Gastroesophageal sphincter (tissue), 4 donors: ENCODE measurements around the gene IDS. TPM values are rescaled to one million over a fixed set of nuclear protein-coding genes. Genes with fewer than 3 reads are reported as not detected.

Experiments
- ATAC-seq: fragments of 150-250 bp; one replicate; pipeline ENCODE4 v1.9.1; 2016; ENCODE audit warnings: mild to moderate bottlenecking, moderate library complexity
- H3K27ac ChIP-seq, 4 donors: fragments of 200-600 bp; sonication (generic) in 3 of 4; 1 replicate in 3 of 4; 2 replicates in 1 of 4; pipeline ENCODE4 v1.5.1; 2016 to 2019
- H3K27me3 ChIP-seq: fragments of 200-600 bp; sonication (generic); one replicate; pipeline ENCODE4 v1.5.1; 2019
- H3K36me3 ChIP-seq, 2 donors: fragments of 200-600 bp; sonication (generic); one replicate each; pipeline ENCODE4 v1.5.1; 2019; ENCODE audit warnings: control low read depth in 1 of 2
- H3K4me1 ChIP-seq, 3 donors: fragments of 200-600 bp; sonication (generic); 1 replicate in 2 of 3; 2 replicates in 1 of 3; pipeline ENCODE4 v1.5.1; 2016 to 2019; ENCODE audit warnings: control low read depth in 2 of 3
- H3K4me3 ChIP-seq, 2 donors: fragments of 200-600 bp; sonication (generic); one replicate each; pipeline ENCODE4 v1.5.1; 2019; ENCODE audit warnings: mild to moderate bottlenecking in 1 of 2, moderate library complexity in 1 of 2
- H3K9me3 ChIP-seq, 3 donors: fragments of 200-600 bp; sonication (generic); one replicate each; pipeline ENCODE4 v1.5.1; 2017 to 2019; ENCODE audit warnings: control low read depth in 2 of 3
- EP300 ChIP-seq: sonication (generic); formaldehyde crosslinking; IDR thresholded peaks from one replicate; pipeline ENCODE4 v1.6.1; 2017; ENCODE audit warnings: antibody characterized with exemption, mild to moderate bottlenecking
- POLR2A ChIP-seq, 2 donors: fragments of 450-650 bp; IDR thresholded peaks; one replicate each; pipeline ENCODE4 v1.6.1; 2017; ENCODE audit warnings: antibody characterized with exemption in 2 of 2, mild to moderate bottlenecking in 2 of 2, moderate library complexity in 1 of 2
- POLR2AphosphoS5 ChIP-seq: sonication (generic); formaldehyde crosslinking; IDR thresholded peaks from one replicate; pipeline ENCODE4 v1.6.1; 2017; ENCODE audit warnings: antibody characterized with exemption
- WGBS, 2 donors: methylation state at CpG; one replicate each; pipeline ENCODE4 v1.1.5; 2018; ENCODE audit warnings: low coverage in 1 of 2; 5-methylcytosine and 5-hydroxymethylcytosine counted together
- total RNA-seq, 4 donors: library from RNA; depleted of rRNA; stranded (reverse); fragments of >200 nt; gene quantifications; one replicate each; pipeline ENCODE4 v1.1.0, GENCODE V29; 2016
- TF ChIP-seq, protein P1 (sequence below), 4 experiments: fragments of 200-600 bp in 2 of 4; fragments of 450-650 bp in 2 of 4; sonication (generic) in 1 of 4; IDR thresholded peaks; one replicate each; pipeline ENCODE4 v1.5.1; 2017 to 2019; ENCODE audit warnings: antibody characterized with exemption in 4 of 4, mild to moderate bottlenecking in 2 of 4, moderate library complexity in 2 of 4

IDS gene
- total RNA-seq, 4 donors from 2014 or later: 65.1 to 117 (median 97.1) TPM

DNA sequence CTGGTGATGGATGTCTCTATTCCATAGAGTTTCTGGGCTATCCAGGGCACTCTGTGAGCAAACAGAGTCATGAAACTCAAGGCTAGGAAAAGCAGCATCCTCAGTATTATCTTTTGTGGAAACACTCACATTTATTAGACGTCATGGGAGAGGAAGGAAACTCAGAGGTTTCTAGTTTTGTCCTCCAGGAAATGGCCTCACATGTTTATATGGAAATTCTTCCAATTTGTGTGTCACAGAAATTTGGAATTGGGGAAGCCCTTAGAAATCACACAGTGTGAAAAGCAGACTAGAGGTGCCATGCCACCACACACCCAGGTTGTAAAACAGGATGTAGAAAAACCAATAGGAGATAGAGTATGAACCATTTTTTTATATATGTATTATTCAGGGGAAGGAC, 31.1 kb downstream of the IDS start:
- H3K27me3 ChIP-seq: no peaks in the 10 kb centered on the region
- H3K27ac ChIP-seq: no peak overlapping the region
- H3K4me1 ChIP-seq: peaks cover 0 to 5% (median 0%) of the 10 kb centered on the region in 3 donors
- no peak overlapping the region for H3K4me3 ChIP-seq
- TF ChIP-seq, protein P1, sequence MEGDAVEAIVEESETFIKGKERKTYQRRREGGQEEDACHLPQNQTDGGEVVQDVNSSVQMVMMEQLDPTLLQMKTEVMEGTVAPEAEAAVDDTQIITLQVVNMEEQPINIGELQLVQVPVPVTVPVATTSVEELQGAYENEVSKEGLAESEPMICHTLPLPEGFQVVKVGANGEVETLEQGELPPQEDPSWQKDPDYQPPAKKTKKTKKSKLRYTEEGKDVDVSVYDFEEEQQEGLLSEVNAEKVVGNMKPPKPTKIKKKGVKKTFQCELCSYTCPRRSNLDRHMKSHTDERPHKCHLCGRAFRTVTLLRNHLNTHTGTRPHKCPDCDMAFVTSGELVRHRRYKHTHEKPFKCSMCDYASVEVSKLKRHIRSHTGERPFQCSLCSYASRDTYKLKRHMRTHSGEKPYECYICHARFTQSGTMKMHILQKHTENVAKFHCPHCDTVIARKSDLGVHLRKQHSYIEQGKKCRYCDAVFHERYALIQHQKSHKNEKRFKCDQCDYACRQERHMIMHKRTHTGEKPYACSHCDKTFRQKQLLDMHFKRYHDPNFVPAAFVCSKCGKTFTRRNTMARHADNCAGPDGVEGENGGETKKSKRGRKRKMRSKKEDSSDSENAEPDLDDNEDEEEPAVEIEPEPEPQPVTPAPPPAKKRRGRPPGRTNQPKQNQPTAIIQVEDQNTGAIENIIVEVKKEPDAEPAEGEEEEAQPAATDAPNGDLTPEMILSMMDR (IDR thresholded peaks at IDR 0.05): no peak
- TF ChIP-seq POLR2A (IDR thresholded peaks at IDR 0.05) (no peak), EP300 (no peak), POLR2AphosphoS5 (no peak)
- H3K36me3 ChIP-seq: peaks cover 0 to 7% of the 10 kb centered on the region in 2 donors
- 40 to 46% methylated on average over 1 of the region's 1 CpG for WGBS, 2 donors
- ATAC-seq: no peak
- no peaks in the 10 kb centered on the region for H3K9me3 ChIP-seq

DNA sequence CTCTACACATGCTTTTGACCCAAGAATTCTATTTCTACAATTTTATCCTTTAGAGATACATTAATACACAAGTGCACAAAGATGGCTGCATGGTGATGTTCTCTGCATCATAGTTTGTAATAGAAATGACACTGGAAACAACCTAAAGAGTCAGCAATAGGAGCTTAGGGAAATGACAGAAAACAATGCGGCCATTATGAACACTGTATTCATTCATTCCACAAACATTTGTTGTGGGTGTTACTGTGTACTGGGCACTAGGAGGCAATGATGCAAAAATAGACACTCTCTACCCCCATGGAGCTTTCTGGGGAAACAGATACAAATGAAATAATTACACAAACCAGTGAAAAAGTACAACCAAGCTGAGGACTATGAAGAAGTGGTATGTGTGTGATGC, 32.0 kb downstream of the IDS start:
- no peak overlapping the region for H3K4me3 ChIP-seq
- H3K36me3 ChIP-seq: peaks cover 0 to 7% of the 10 kb centered on the region in 2 donors
- peaks cover 0 to 5% (median 0%) of the 10 kb centered on the region in 3 donors for H3K4me1 ChIP-seq
- ATAC-seq: no peak
- no peaks in the 10 kb centered on the region for H3K27me3 ChIP-seq
- no peak for TF ChIP-seq POLR2AphosphoS5
- no peak for TF ChIP-seq POLR2A (IDR thresholded peaks at IDR 0.05)
- TF ChIP-seq, protein P1 (IDR thresholded peaks at IDR 0.05): no peak
- TF ChIP-seq EP300: no peak
- 75% methylated on average over 1 of the region's 1 CpG; no CpG with 5 or more reads in 1 of the 2 donors for WGBS, 2 donors
- H3K9me3 ChIP-seq: no peaks in the 10 kb centered on the region
- no peak overlapping the region for H3K27ac ChIP-seq

DNA sequence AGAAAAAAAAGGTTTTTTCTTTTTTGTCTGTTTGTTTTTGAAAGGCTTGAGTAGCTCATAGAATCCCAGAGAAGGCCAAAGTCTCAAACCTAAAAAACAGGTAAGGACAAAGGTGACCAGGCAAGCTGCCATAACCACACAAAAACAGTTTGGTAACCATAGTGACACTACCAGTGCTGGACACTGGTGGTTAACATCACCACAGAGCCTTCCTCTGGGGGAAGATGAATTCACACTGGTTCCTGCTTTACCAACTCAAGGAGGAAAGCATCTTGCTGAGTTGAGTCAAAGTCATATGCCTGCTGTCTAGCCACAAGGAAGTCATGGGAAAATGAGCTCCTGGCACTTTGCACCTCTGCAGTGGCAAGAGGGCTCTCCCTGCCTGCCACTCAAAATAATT, 32.5 kb downstream of the IDS start:
- no peak overlapping the region for H3K27ac ChIP-seq
- H3K27me3 ChIP-seq: no peaks in the 10 kb centered on the region
- H3K4me3 ChIP-seq: no peak overlapping the region
- no peak for ATAC-seq
- H3K36me3 ChIP-seq: peaks cover 0 to 4% of the 10 kb centered on the region in 2 donors
- no peaks in the 10 kb centered on the region for H3K9me3 ChIP-seq
- H3K4me1 ChIP-seq: peaks cover 0 to 5% (median 0%) of the 10 kb centered on the region in 3 donors
- no peak for TF ChIP-seq EP300
- TF ChIP-seq POLR2A (IDR thresholded peaks at IDR 0.05): no peak
- no peak for TF ChIP-seq POLR2AphosphoS5
- TF ChIP-seq, protein P1 (IDR thresholded peaks at IDR 0.05): no peak

DNA sequence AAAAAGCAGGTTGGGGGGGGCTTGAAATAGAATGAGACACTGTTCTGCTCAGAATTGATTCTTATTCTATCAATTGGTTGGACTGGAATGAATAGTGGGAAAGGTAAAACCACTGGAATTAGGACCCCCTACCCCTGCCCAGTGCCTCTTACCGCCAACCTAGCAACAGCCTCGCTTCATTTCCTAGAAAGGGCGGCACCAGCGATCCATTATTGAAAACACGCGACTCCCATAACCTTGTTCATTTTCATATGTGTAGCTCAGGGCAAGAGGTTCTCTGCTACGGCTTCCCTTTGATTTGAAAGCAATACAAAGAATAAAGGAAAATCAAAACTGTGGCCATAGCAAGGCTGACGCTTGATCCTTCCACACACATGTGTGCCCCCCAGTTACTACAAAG, 33.7 kb downstream of the IDS start:
- Histone ChIP-seq H3K9me3 (no peaks in the 10 kb centered on the region), H3K27me3 (no peaks in the 10 kb centered on the region), H3K36me3 (no peaks in the 10 kb centered on the region), H3K4me1 (peaks cover 0 to 5% (median 0%) of the 10 kb centered on the region in 3 donors), H3K27ac (no peak overlapping the region), H3K4me3 (no peak overlapping the region)
- 79 to 88% methylated on average over 5 to 6 of the region's 8 CpGs for WGBS, 2 donors
- no peak for TF ChIP-seq EP300
- TF ChIP-seq POLR2A (IDR thresholded peaks at IDR 0.05): no peak
- TF ChIP-seq POLR2AphosphoS5: no peak
- TF ChIP-seq, protein P1 (IDR thresholded peaks at IDR 0.05): no peak
- ATAC-seq: no peak

DNA sequence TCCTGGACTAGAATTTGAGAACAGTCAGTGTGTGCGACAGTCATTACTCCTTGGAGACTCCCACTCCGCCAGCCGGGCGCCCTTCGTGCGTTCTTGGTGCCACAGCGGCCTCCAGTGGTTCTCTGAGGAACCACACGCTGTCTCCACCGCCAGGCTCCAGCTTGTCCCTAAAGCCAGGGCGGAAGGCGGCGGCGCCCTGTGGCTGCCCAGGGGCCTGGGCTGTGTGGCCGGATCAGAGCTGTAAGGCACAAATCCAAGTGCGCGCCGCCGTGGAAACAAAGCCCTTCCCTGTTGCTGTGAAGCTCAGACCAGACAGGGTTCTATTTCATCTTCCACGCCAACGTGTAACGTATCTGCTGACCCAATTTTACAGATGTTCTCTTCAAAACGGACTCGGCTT, 34.2 kb downstream of the IDS start:
- H3K36me3 ChIP-seq: no peaks in the 10 kb centered on the region
- no peak overlapping the region for H3K4me3 ChIP-seq
- H3K27ac ChIP-seq: no peak overlapping the region
- WGBS, 2 donors: 23% methylated on average over 6 of the region's 23 CpGs; no CpG with 5 or more reads in 1 of the 2 donors
- no peaks in the 10 kb centered on the region for H3K27me3 ChIP-seq
- H3K9me3 ChIP-seq: no peaks in the 10 kb centered on the region
- TF ChIP-seq, protein P1 (IDR thresholded peaks at IDR 0.05): peak; percentile 71 to 88 (median 72)
- TF ChIP-seq POLR2AphosphoS5 (no peak), POLR2A (IDR thresholded peaks at IDR 0.05) (no peak), EP300 (no peak)
- peak; percentile 83 for ATAC-seq
- peaks cover 0 to 5% (median 0%) of the 10 kb centered on the region in 3 donors for H3K4me1 ChIP-seq
